ENCODE results near the gene CNIH2. TPM values are rescaled to one million over a fixed set of nuclear protein-coding genes. Genes with fewer than 3 reads are reported as not detected.

Gene CNIH2
- total RNA-seq, 2 donors from 2014 or later = 3.6 TPM; not detected in 1

DNA sequence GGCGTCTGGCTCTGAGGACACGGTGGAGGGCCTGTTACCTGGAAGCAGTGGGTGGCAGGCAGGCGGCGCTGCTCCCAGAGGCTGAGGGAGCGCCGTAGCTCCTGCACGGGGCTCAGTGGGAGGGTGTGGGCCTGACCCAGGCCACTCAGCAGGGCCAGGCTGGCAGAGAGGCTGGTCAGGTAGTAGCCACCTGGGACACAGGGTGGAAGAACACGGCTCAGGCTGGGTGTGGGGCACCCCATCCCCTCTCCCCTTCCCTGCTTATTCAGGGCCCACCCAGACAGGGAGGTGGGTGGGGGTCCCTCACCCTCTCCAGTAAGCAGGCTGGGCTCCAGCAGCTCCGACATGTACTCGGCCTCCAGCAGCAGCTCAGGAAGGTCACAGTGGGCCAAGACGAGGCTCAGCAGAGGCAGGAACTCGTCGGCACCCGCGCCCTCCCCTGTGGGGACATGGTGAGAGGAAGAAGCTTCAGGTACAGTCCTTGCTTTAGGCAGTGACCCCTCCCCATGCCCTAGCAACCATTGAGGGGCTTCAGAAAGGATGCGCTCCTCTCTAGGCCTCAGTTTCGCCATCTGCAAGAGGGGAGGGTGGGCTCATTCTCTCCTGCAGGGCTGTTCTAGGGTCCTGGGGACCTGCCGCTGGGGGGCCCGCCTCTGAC lies 55.4 kb downstream of the CNIH2 start:
- H3K36me3 ChIP-seq = no peaks in the 10 kb centered on the region
- 88% methylated on average over 19 of the region's 19 CpGs for WGBS
- no peak overlapping the region for H3K27ac ChIP-seq
- no peaks in the 10 kb centered on the region for H3K27me3 ChIP-seq (replicated peaks; ENCODE audit: insufficient read depth)
- H3K4me1 ChIP-seq (replicated peaks) = peaks cover 9% of the 10 kb centered on the region
- no peaks in the 10 kb centered on the region for H3K9me3 ChIP-seq
- no peak for DNase-seq (ENCODE audit: low spot score)
- TF ChIP-seq POLR2A (IDR thresholded peaks at IDR 0.05) = no peak
- TF ChIP-seq, protein P1, sequence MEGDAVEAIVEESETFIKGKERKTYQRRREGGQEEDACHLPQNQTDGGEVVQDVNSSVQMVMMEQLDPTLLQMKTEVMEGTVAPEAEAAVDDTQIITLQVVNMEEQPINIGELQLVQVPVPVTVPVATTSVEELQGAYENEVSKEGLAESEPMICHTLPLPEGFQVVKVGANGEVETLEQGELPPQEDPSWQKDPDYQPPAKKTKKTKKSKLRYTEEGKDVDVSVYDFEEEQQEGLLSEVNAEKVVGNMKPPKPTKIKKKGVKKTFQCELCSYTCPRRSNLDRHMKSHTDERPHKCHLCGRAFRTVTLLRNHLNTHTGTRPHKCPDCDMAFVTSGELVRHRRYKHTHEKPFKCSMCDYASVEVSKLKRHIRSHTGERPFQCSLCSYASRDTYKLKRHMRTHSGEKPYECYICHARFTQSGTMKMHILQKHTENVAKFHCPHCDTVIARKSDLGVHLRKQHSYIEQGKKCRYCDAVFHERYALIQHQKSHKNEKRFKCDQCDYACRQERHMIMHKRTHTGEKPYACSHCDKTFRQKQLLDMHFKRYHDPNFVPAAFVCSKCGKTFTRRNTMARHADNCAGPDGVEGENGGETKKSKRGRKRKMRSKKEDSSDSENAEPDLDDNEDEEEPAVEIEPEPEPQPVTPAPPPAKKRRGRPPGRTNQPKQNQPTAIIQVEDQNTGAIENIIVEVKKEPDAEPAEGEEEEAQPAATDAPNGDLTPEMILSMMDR (IDR thresholded peaks at IDR 0.05) = no peak
- TF ChIP-seq POLR2AphosphoS5 (IDR thresholded peaks at IDR 0.05) = no peak
- no peak overlapping the region for H3K4me3 ChIP-seq
- intact Hi-C loops (cut with DNase I) = no loop called here

Other genes starting within 250 kb of the CNIH2 start
- gene GAL3ST3, start 229.0 kb upstream of the CNIH2 start, total RNA-seq = 1 to 10 TPM; 2.3 to 4.3 TPM
- 100 to 1,000 TPM; 130 to 212 TPM for gene SF3B2, start 225.8 kb upstream of the CNIH2 start, total RNA-seq
- gene PACS1, start 207.9 kb upstream of the CNIH2 start, total RNA-seq = 100 to 1,000 TPM in 1 of 2 donors, 10 to 100 TPM in 1; 51.9 to 107 TPM
- 10 to 100 TPM; 22.5 to 49.8 TPM for gene KLC2, start 20.5 kb upstream of the CNIH2 start, total RNA-seq
- 100 to 1,000 TPM; 140 to 166 TPM for gene RAB1B, start 9.5 kb upstream of the CNIH2 start, total RNA-seq
- gene YIF1A, start 11.0 kb downstream of the CNIH2 start, total RNA-seq = 100 to 1,000 TPM in 1 of 2 donors, 10 to 100 TPM in 1; 92.6 to 112 TPM
- gene TMEM151A, start 13.7 kb downstream of the CNIH2 start, total RNA-seq = under 1 TPM; 0.17 to 0.50 TPM
- 1 to 10 TPM; 1.9 to 7.3 TPM for gene CD248, start 38.9 kb downstream of the CNIH2 start, total RNA-seq
- 10 to 100 TPM; 12.8 to 16.9 TPM for gene RIN1, start 58.3 kb downstream of the CNIH2 start, total RNA-seq
- 10 to 100 TPM; 55.7 to 71.3 TPM for gene BRMS1, start 66.9 kb downstream of the CNIH2 start, total RNA-seq
- 10 to 100 TPM; 47.0 to 64.9 TPM for gene B4GAT1, start 69.5 kb downstream of the CNIH2 start, total RNA-seq
- gene SLC29A2, start 93.6 kb downstream of the CNIH2 start, total RNA-seq = 10 to 100 TPM; 10.1 to 12.5 TPM
- gene NPAS4, start 142.9 kb downstream of the CNIH2 start, total RNA-seq = under 1 TPM in 1 of 2 donors, not detected in 1; 0.74 TPM
- 10 to 100 TPM; 44.2 to 51.2 TPM for gene MRPL11, start 160.7 kb downstream of the CNIH2 start, total RNA-seq
- 10 to 100 TPM; 23.9 to 27.0 TPM for gene PELI3, start 188.7 kb downstream of the CNIH2 start, total RNA-seq
- 10 to 100 TPM; 37.0 to 53.6 TPM for gene DPP3, start 202.3 kb downstream of the CNIH2 start, total RNA-seq
- 100 to 1,000 TPM; 106 to 148 TPM for gene BBS1, start 232.5 kb downstream of the CNIH2 start, total RNA-seq

Data from prostate gland (tissue), 2 donors.